Nephron progenitor cell (in vitro differentiated cells): ENCODE data around the gene MIP.

ENCODE experiments used
- DNase-seq: peaks from one replicate; pipeline ENCODE4 v3.0.0; 2021
- H3K27ac Mint-ChIP-seq: 2 replicates; pipeline ENCODE4 v1.8.0; 2021; ENCODE audit warnings: mild to moderate bottlenecking, moderate library complexity, mixed read lengths
- H3K27me3 Mint-ChIP-seq: 2 replicates; pipeline ENCODE4 v1.8.0; 2021; ENCODE audit warnings: mild to moderate bottlenecking, low read depth, mixed read lengths; ENCODE audit not compliant: poor library complexity
- H3K36me3 Mint-ChIP-seq: 2 replicates; pipeline ENCODE4 v1.8.0; 2021; ENCODE audit warnings: low read depth, mixed read lengths
- H3K4me1 Mint-ChIP-seq: 2 replicates; pipeline ENCODE4 v1.8.0; 2021; ENCODE audit warnings: mixed read lengths
- H3K4me3 Mint-ChIP-seq: 2 replicates; pipeline ENCODE4 v1.8.0; 2021; ENCODE audit warnings: mild to moderate bottlenecking, moderate library complexity, mixed read lengths
- H3K9me3 Mint-ChIP-seq: 2 replicates; pipeline ENCODE4 v1.8.0; 2021; ENCODE audit warnings: mild to moderate bottlenecking, moderate library complexity, mixed read lengths
- TF ChIP-seq, protein P1 (sequence below): fragments of 200-600 bp; sonication (generic); IDR thresholded peaks from 2 replicates; pipeline ENCODE4 v1.5.0; 2021; ENCODE audit warnings: antibody characterized with exemption

The MIP gene

GRCh38 chr12:56431850-56432249 lies 22.6 kb downstream of the MIP start:
- TF ChIP-seq, protein P1, sequence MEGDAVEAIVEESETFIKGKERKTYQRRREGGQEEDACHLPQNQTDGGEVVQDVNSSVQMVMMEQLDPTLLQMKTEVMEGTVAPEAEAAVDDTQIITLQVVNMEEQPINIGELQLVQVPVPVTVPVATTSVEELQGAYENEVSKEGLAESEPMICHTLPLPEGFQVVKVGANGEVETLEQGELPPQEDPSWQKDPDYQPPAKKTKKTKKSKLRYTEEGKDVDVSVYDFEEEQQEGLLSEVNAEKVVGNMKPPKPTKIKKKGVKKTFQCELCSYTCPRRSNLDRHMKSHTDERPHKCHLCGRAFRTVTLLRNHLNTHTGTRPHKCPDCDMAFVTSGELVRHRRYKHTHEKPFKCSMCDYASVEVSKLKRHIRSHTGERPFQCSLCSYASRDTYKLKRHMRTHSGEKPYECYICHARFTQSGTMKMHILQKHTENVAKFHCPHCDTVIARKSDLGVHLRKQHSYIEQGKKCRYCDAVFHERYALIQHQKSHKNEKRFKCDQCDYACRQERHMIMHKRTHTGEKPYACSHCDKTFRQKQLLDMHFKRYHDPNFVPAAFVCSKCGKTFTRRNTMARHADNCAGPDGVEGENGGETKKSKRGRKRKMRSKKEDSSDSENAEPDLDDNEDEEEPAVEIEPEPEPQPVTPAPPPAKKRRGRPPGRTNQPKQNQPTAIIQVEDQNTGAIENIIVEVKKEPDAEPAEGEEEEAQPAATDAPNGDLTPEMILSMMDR, result no peak
- DNase-seq, result no peak
- Mint-ChIP-seq H3K36me3 (peaks cover 50% of the 10 kb centered on the region), H3K4me3 (no peak overlapping the region), H3K27me3 (peaks cover 3% of the 10 kb centered on the region), H3K27ac (no peak overlapping the region), H3K4me1 (no peaks in the 10 kb centered on the region), H3K9me3 (no peaks in the 10 kb centered on the region)

DNA sequence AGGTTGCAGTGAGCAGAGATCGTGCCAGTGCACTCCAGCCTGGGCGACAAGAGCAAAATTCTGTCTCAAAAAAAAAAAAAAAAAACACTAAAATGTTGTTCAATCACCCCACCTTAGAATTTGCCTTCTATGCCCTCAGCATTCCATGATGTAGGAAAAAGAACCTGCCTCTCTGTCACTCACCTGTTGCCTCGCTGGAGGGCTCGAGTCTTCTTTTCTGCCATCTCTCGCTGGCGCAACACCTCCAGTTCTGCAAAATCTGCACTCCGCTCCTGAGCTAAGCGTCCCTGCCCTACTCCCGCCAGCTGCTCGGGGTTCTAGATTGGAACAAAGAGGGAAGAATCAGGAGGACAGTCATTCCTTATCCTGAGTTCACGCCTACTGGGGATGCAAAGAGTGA lies 23.2 kb downstream of the MIP start:
- TF ChIP-seq, protein P1, result no peak
- no peaks in the 10 kb centered on the region for H3K9me3 Mint-ChIP-seq
- no peak overlapping the region for H3K27ac Mint-ChIP-seq
- no peak for DNase-seq
- H3K4me3 Mint-ChIP-seq, result no peak overlapping the region
- no peaks in the 10 kb centered on the region for H3K4me1 Mint-ChIP-seq
- H3K27me3 Mint-ChIP-seq, result peaks cover 3% of the 10 kb centered on the region
- H3K36me3 Mint-ChIP-seq, result peaks cover 46% of the 10 kb centered on the region

- H3K9me3 Mint-ChIP-seq, result no peaks in the 10 kb centered on the region
- no peaks in the 10 kb centered on the region for H3K4me1 Mint-ChIP-seq
- no peak overlapping the region for H3K4me3 Mint-ChIP-seq
- H3K27ac Mint-ChIP-seq, result no peak overlapping the region
- H3K36me3 Mint-ChIP-seq, result peaks cover 46% of the 10 kb centered on the region
- peaks cover 3% of the 10 kb centered on the region for H3K27me3 Mint-ChIP-seq
- TF ChIP-seq, protein P1, result no peak
- no peak for DNase-seq
Observed at GRCh38 chr12:56425940-56426438, 28.5 kb downstream of the MIP start.

DNA sequence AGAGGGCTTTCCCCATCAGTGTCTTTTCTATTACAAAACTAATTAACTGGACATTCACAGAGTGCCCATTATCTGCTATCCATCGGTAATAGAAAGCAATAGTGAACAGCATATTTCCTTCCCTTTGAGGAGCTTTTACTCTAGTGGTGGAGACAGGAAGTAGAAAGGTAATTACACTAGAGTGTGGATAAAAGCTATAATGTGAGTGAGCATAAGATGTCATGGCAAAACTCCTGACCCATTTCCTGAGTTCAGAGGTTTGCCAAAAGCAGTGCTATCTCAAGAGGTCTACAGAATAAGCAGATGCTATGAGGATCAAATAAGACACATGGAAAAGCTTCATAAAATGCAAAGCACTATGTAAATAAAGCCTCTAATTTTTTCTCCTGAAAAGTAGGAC lies 29.3 kb downstream of the MIP start:
- Mint-ChIP-seq H3K4me3 (no peak overlapping the region), H3K4me1 (no peaks in the 10 kb centered on the region), H3K36me3 (peaks cover 49% of the 10 kb centered on the region), H3K27me3 (peaks cover 3% of the 10 kb centered on the region), H3K9me3 (no peaks in the 10 kb centered on the region), H3K27ac (no peak overlapping the region)
- TF ChIP-seq, protein P1, result no peak
- DNase-seq, result no peak

DNA sequence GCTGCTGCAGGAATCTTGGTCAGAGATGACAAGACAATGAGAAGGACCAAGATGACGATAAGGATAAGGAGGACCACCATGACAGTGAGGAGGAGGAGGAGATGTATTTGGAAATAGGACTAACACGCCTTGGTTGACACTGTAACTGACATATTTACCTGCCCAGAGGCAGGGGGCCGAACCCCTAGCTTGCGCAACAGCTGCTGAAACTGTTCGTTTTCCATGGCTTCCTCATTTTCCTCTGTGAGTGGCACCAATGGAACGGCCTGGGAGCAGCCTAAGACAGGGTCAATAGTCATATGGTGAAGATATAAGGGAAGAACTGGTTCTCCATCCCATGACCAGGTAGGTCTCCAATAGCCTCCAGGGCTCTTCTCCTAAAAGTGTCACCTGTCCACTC lies 34.0 kb downstream of the MIP start:
- H3K9me3 Mint-ChIP-seq, result no peaks in the 10 kb centered on the region
- H3K4me1 Mint-ChIP-seq, result no peaks in the 10 kb centered on the region
- TF ChIP-seq, protein P1, result no peak
- H3K27me3 Mint-ChIP-seq, result no peaks in the 10 kb centered on the region
- peaks cover 45% of the 10 kb centered on the region for H3K36me3 Mint-ChIP-seq
- H3K4me3 Mint-ChIP-seq, result no peak overlapping the region
- DNase-seq, result no peak
- H3K27ac Mint-ChIP-seq, result peak overlapping the region; percentile 5

DNA sequence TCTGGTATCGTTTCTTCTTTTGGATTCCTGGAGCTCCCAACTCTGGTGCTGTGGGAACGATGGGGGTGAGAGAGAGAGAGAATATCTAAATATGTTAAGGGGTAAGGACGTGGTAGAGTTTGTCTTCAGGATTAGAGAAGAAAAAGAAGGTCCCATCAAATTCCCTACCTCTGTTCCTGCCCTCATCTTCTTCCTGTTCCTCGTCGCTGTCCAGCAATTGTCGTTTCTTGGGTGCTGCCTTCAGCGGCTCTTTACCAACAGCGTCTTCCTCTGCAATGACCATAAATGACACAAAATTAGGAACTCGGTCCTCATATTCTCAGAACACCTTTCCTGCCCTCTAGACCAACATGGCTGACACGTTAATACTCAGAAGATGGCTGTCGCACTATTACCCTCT lies 36.7 kb downstream of the MIP start:
- no peak overlapping the region for H3K27ac Mint-ChIP-seq
- H3K9me3 Mint-ChIP-seq, result no peaks in the 10 kb centered on the region
- no peaks in the 10 kb centered on the region for H3K4me1 Mint-ChIP-seq
- no peak for DNase-seq
- H3K4me3 Mint-ChIP-seq, result no peak overlapping the region
- TF ChIP-seq, protein P1, result no peak
- no peaks in the 10 kb centered on the region for H3K27me3 Mint-ChIP-seq
- H3K36me3 Mint-ChIP-seq, result peaks cover 40% of the 10 kb centered on the region
